Measurements from ENCODE around the gene SPACA6. TPM values are rescaled to one million over a fixed set of nuclear protein-coding genes. Genes with fewer than 3 reads are reported as not detected.

Gene SPACA6
- total and polyA plus RNA-seq, 2 of the 8 experiments (the other 6 are each of a cell fraction or from before 2014, with no cell fraction given): 7.1 to 7.5 TPM

- TF ChIP-seq ASH2L (IDR thresholded peaks at IDR 0.05; ENCODE audit: low read length): no peak
- TF ChIP-seq KDM4A (IDR thresholded peaks at IDR 0.05; ENCODE audit: low read depth, low read length, severe bottlenecking): peak; percentile 84
- no peak for TF ChIP-seq GTF2F1 (IDR thresholded peaks at IDR 0.05; ENCODE audit: borderline replicate concordance, low read depth, low read length)
- no peak for TF ChIP-seq TAF1 (IDR thresholded peaks at IDR 0.05; ENCODE audit: low read depth, low read length)
- TF ChIP-seq RAD21 (IDR thresholded peaks at IDR 0.05 in 1 of 2, conservative IDR thresholded peaks at IDR 0.05 in 1 of 2; ENCODE audit: low read depth in 2 of 2, low read length in 2 of 2): no peak
- TF ChIP-seq POU5F1 (IDR thresholded peaks at IDR 0.05; ENCODE audit: low read depth, low read length): no peak
- TF ChIP-seq RFX5 (IDR thresholded peaks at IDR 0.05; ENCODE audit: borderline replicate concordance, low read depth, low read length): no peak
- TF ChIP-seq KDM5A (IDR thresholded peaks at IDR 0.05; ENCODE audit: low read length): no peak
- TF ChIP-seq SRF (IDR thresholded peaks at IDR 0.05; ENCODE audit: low read depth, low read length): no peak
- TF ChIP-seq CHD2 (IDR thresholded peaks at IDR 0.05; ENCODE audit: low read length): no peak
- TF ChIP-seq YY1 (IDR thresholded peaks at IDR 0.05; ENCODE audit: low read depth, low read length): peak; percentile 62
- no peak for TF ChIP-seq RNF2 (IDR thresholded peaks at IDR 0.05; ENCODE audit: borderline replicate concordance, low read depth, low read length, missing control alignments, poor library complexity, severe bottlenecking)
- TF ChIP-seq JUN (IDR thresholded peaks at IDR 0.05; ENCODE audit: low read depth, low read length): no peak
- TF ChIP-seq CHD1 (IDR thresholded peaks at IDR 0.05; ENCODE audit: low read depth, low read length): no peak
- TF ChIP-seq EZH2 (IDR thresholded peaks at IDR 0.05; ENCODE audit: low read depth, low read length, severe bottlenecking): no peak
- no peak for TF ChIP-seq KDM1A (IDR thresholded peaks at IDR 0.05; ENCODE audit: borderline replicate concordance, low read length)
- TF ChIP-seq, protein P1, sequence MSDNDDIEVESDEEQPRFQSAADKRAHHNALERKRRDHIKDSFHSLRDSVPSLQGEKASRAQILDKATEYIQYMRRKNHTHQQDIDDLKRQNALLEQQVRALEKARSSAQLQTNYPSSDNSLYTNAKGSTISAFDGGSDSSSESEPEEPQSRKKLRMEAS (IDR thresholded peaks at IDR 0.05): peak; percentile 46
- no peak for TF ChIP-seq CTCF (IDR thresholded peaks at IDR 0.05; ENCODE audit: control extremely low read depth in 1 of 3, insufficient read depth in 1 of 3, low read depth in 1 of 3, low read length in 3 of 3)
- no peak for TF ChIP-seq NANOG (IDR thresholded peaks at IDR 0.05; ENCODE audit: insufficient read depth, low read depth, low read length, poor library complexity, severe bottlenecking)
- no peak for TF ChIP-seq RXRA (IDR thresholded peaks at IDR 0.05; ENCODE audit: insufficient read depth, low read depth, low read length)
These were observed 4.2 kb upstream of the SPACA6 start (continued) for GRCh38 chr19:51688671-51689571.
